ENCODE data around the gene GPR18. TPM values are rescaled to one million over a fixed set of nuclear protein-coding genes. Genes with fewer than 3 reads are reported as not detected.

The GPR18 gene
- polyA plus RNA-seq, 3 donors = 1.7 to 3.8 (median 2.2) TPM

GRCh38 chr13:99289271-99289670 lies 31.1 kb upstream of the GPR18 start:
- Histone ChIP-seq H2AFZ (ENCODE audit: insufficient read depth, low read depth, low read length, poor library complexity, severe bottlenecking) (no peak overlapping the region), H3K4me1 (ENCODE audit: control insufficient read depth in 1 of 2, insufficient read depth in 2 of 2, low read length in 2 of 2) (peaks cover 76 to 86% of the 10 kb centered on the region in 2 donors), H3K9me3 (replicated peaks in 1 of 2; ENCODE audit: control insufficient read depth in 1 of 2, insufficient read depth in 1 of 2, low read length in 2 of 2) (no peaks in the 10 kb centered on the region), H4K20me1 (ENCODE audit: insufficient read depth, low read length) (no peaks in the 10 kb centered on the region), H3K36me3 (replicated peaks in 1 of 2; ENCODE audit: control insufficient read depth in 1 of 2, insufficient read depth in 2 of 2, low read length in 2 of 2) (no peaks in the 10 kb centered on the region), H3K9ac (ENCODE audit: insufficient read depth, low read length, poor library complexity, severe bottlenecking) (no peak overlapping the region), H3K4me2 (replicated peaks; ENCODE audit: extremely low read depth, low read length, poor library complexity, severe bottlenecking) (no peak overlapping the region), H3K4me3 (replicated peaks in 1 of 3; ENCODE audit: low read depth in 2 of 3, low read length in 3 of 3) (no peak overlapping the region), H3K27me3 (ENCODE audit: control insufficient read depth in 2 of 2, insufficient read depth in 2 of 2, low read length in 2 of 2) (no peaks in the 10 kb centered on the region), H3K27ac (ENCODE audit: low read depth in 1 of 2, low read length in 2 of 2) (peak overlapping the region in 1 of 2 donors; percentile 74), H3K79me2 (ENCODE audit: insufficient read depth, low read length) (peaks cover 79% of the 10 kb centered on the region)
- Mint-ChIP-seq H3K36me3 (peaks cover 28 to 39% of the 10 kb centered on the region in 2 donors), H3K27ac (peak overlapping the region; percentile 6 to 94 (median 78)), H3K4me1 (peaks cover 79% of the 10 kb centered on the region), H3K9me3 (no peaks in the 10 kb centered on the region), H3K27me3 (ENCODE audit: low read depth in 3 of 3) (no peaks in the 10 kb centered on the region), H3K4me3 (peak overlapping the region in 1 of 2 donors; percentile 9)
- DNase-seq = peak in 2 of 3 donors; percentile 69 to 72
- 0% methylated on average over 1 of the region's 2 CpGs for WGBS (ENCODE audit: insufficient coverage)
- no peak for TF ChIP-seq CTCF (IDR thresholded peaks at IDR 0.05)
- intact Hi-C loops (cut with micrococcal nuclease) = loop anchor here in 1 of 2 donors (10.0 kb wide), 1 partner anchor 86 kb away; no protein-coding TSS in a partner anchor

DNA sequence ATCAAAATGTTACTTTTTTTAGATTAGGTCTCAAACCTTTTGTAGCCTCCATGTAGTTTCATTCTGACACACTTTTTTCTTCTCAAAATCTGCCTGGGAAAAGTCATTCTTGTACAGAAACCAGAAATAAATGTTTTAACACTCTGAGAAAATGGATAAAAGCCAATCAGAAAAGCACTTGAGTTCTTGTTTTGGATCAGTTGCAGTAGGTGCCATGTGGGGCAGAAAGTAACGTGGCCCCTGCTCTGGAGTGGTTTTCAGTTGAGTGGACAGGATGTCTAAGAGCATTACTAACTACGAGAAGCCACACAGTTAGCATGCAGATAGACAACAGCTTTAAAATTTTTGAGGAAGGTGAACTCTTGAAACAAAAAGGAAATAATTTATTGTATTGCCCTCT lies 29.9 kb upstream of the GPR18 start:
- Histone ChIP-seq H3K9ac (ENCODE audit: insufficient read depth, low read length, poor library complexity, severe bottlenecking) (no peak overlapping the region), H3K36me3 (replicated peaks in 1 of 2; ENCODE audit: control insufficient read depth in 1 of 2, insufficient read depth in 2 of 2, low read length in 2 of 2) (no peaks in the 10 kb centered on the region), H3K4me3 (replicated peaks in 1 of 3; ENCODE audit: low read depth in 2 of 3, low read length in 3 of 3) (no peak overlapping the region), H3K4me1 (ENCODE audit: control insufficient read depth in 1 of 2, insufficient read depth in 2 of 2, low read length in 2 of 2) (peaks cover 77 to 86% of the 10 kb centered on the region in 2 donors), H3K9me3 (replicated peaks in 1 of 2; ENCODE audit: control insufficient read depth in 1 of 2, insufficient read depth in 1 of 2, low read length in 2 of 2) (no peaks in the 10 kb centered on the region), H3K27ac (ENCODE audit: low read depth in 1 of 2, low read length in 2 of 2) (peak overlapping the region in 1 of 2 donors; percentile 74), H2AFZ (ENCODE audit: insufficient read depth, low read depth, low read length, poor library complexity, severe bottlenecking) (no peak overlapping the region), H3K27me3 (ENCODE audit: control insufficient read depth in 2 of 2, insufficient read depth in 2 of 2, low read length in 2 of 2) (no peaks in the 10 kb centered on the region), H3K4me2 (replicated peaks; ENCODE audit: extremely low read depth, low read length, poor library complexity, severe bottlenecking) (peak overlapping the region; percentile 31), H3K79me2 (ENCODE audit: insufficient read depth, low read length) (peaks cover 80% of the 10 kb centered on the region), H4K20me1 (ENCODE audit: insufficient read depth, low read length) (no peaks in the 10 kb centered on the region)
- peak; percentile 55 to 72 (median 64) for DNase-seq
- Mint-ChIP-seq H3K4me1 (peaks cover 79% of the 10 kb centered on the region), H3K27me3 (ENCODE audit: low read depth in 3 of 3) (no peaks in the 10 kb centered on the region), H3K36me3 (peaks cover 29 to 36% of the 10 kb centered on the region in 2 donors), H3K4me3 (peak overlapping the region in 1 of 2 donors; percentile 28), H3K27ac (peak overlapping the region; percentile 78 to 94 (median 89)), H3K9me3 (no peaks in the 10 kb centered on the region)
- TF ChIP-seq CTCF (IDR thresholded peaks at IDR 0.05) = no peak
- WGBS (ENCODE audit: insufficient coverage) = 0% methylated on average over 1 of the region's 2 CpGs
- intact Hi-C loops (cut with micrococcal nuclease) = loop anchor here in 1 of 2 donors (10.0 kb wide), 1 partner anchor 87 kb away; no protein-coding TSS in a partner anchor

Data from CD14-positive monocyte (primary cell).